ENCODE results near the gene A3GALT2. TPM values are rescaled to one million over a fixed set of nuclear protein-coding genes. Genes with fewer than 3 reads are reported as not detected.

A3GALT2 gene
- total RNA-seq, 1 experiment from 2014 or later = not detected

DNA sequence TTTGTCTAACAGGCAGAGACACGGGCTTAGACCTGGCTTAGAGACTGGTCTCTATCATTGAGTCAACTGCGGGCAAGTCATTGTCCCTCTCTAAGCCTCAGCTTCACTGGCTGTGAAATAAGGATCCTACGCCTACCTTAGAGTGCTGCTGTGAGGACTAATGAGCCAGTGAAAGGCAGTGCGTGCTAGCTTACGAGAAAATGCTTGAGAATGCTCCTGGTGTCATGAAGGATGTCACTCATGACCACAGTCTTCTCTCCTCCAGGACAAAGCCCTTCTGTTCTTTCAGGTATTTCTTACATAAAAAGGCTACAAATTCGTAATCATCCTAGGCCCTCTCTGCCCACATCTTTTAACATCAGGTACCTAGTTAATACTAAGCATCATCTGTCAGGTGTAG lies 16.5 kb upstream of the A3GALT2 start:
- no peaks in the 10 kb centered on the region for H3K9me3 Mint-ChIP-seq
- WGBS (ENCODE audit: extremely low coverage, insufficient read length, low lambda C conversion rate) = no CpG with 5 or more reads among the region's 6 CpGs
- no peaks in the 10 kb centered on the region for H3K79me2 ChIP-seq (ENCODE audit: insufficient read depth, low read length)
- no peak overlapping the region for H2BK12ac ChIP-seq (ENCODE audit: insufficient read length, low read depth, low read length)
- no peak overlapping the region for H3K23ac ChIP-seq (ENCODE audit: insufficient read length, low read depth, low read length)
- no peak overlapping the region for H3K4me2 ChIP-seq (ENCODE audit: insufficient read depth, insufficient read length, low read length)
- TF ChIP-seq, protein P1, sequence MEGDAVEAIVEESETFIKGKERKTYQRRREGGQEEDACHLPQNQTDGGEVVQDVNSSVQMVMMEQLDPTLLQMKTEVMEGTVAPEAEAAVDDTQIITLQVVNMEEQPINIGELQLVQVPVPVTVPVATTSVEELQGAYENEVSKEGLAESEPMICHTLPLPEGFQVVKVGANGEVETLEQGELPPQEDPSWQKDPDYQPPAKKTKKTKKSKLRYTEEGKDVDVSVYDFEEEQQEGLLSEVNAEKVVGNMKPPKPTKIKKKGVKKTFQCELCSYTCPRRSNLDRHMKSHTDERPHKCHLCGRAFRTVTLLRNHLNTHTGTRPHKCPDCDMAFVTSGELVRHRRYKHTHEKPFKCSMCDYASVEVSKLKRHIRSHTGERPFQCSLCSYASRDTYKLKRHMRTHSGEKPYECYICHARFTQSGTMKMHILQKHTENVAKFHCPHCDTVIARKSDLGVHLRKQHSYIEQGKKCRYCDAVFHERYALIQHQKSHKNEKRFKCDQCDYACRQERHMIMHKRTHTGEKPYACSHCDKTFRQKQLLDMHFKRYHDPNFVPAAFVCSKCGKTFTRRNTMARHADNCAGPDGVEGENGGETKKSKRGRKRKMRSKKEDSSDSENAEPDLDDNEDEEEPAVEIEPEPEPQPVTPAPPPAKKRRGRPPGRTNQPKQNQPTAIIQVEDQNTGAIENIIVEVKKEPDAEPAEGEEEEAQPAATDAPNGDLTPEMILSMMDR (conservative IDR thresholded peaks at IDR 0.05) = no peak
- no peak overlapping the region for H4K8ac ChIP-seq (replicated peaks; ENCODE audit: insufficient read length, low read depth, low read length)
- H3K79me1 ChIP-seq (ENCODE audit: insufficient read depth, low read depth, low read length, poor library complexity, severe bottlenecking) = no peaks in the 10 kb centered on the region
- no peak overlapping the region for H2AK5ac ChIP-seq (ENCODE audit: insufficient read length, low read length)
- no peak overlapping the region for H2BK20ac ChIP-seq (ENCODE audit: low read depth, low read length, poor library complexity, severe bottlenecking)
- no peak overlapping the region for H2BK15ac ChIP-seq (ENCODE audit: low read depth, low read length)
- peaks cover 52 to 64% of the 10 kb centered on the region in 2 experiments for H3K4me1 Mint-ChIP-seq
- H4K5ac ChIP-seq (ENCODE audit: insufficient read length, low read depth, low read length) = no peak overlapping the region
- H3K36me3 Mint-ChIP-seq (ENCODE audit: insufficient read depth in 1 of 3, low read depth in 3 of 3) = peaks cover 0 to 8% (median 0%) of the 10 kb centered on the region in 3 experiments; a peak in 2 of 7 replicates
- no peak overlapping the region for H4K91ac ChIP-seq (ENCODE audit: insufficient read length, low read depth, low read length)
- H3K27me3 ChIP-seq (ENCODE audit: insufficient read depth, low read length) = no peaks in the 10 kb centered on the region
- no peak overlapping the region for H3K4ac ChIP-seq (ENCODE audit: low read depth, low read length)
- H3T11ph ChIP-seq (ENCODE audit: low read length) = no peak overlapping the region
- H3K9me3 ChIP-seq (ENCODE audit: control insufficient read depth, low read depth, low read length) = no peaks in the 10 kb centered on the region
- no peaks in the 10 kb centered on the region for H4K20me1 ChIP-seq (ENCODE audit: control insufficient read depth, insufficient read depth, insufficient read length)
- H3K27ac Mint-ChIP-seq = no peak overlapping the region
- no peak for DNase-seq
- H2BK120ac ChIP-seq (ENCODE audit: low read depth, low read length, poor library complexity, severe bottlenecking) = no peak overlapping the region
- no peak overlapping the region for H3K4me3 Mint-ChIP-seq
- no peak overlapping the region for H3K18ac ChIP-seq (ENCODE audit: insufficient read length, low read depth, low read length)
- no peaks in the 10 kb centered on the region for H3K23me2 ChIP-seq (ENCODE audit: insufficient read length, low read depth, low read length, poor library complexity, severe bottlenecking)
- H2AFZ ChIP-seq (ENCODE audit: low read length) = no peak overlapping the region
- H3K27ac ChIP-seq (ENCODE audit: insufficient read length, low read depth, low read length) = no peak overlapping the region
- H3K14ac ChIP-seq (ENCODE audit: insufficient read depth, low read length) = no peak overlapping the region
- H3K9ac ChIP-seq (ENCODE audit: extremely low read depth, insufficient read length, low read length) = no peak overlapping the region
- H3K56ac ChIP-seq (ENCODE audit: insufficient read length, low read depth, low read length) = no peak overlapping the region
- H3K4me1 ChIP-seq (ENCODE audit: insufficient read depth, low read length) = peaks cover 10% of the 10 kb centered on the region
- peaks cover 5% of the 10 kb centered on the region for H3K27me3 Mint-ChIP-seq (ENCODE audit: low read depth)
- H2BK5ac ChIP-seq (ENCODE audit: insufficient read length, low read length) = no peak overlapping the region

Measured in H9 (cell line).